PC-3 (cell line): ENCODE data around the gene KCNN4.

Experiments used
- EZH2 ChIP-seq: fragments of 300-600 bp; sonication (generic); IDR thresholded peaks from one replicate; pipeline ENCODE4 v1.6.1; 2017; ENCODE audit warnings: antibody characterized with exemption, mild to moderate bottlenecking, low read length; ENCODE audit not compliant: unreplicated experiment
- EZH2phosphoT487 ChIP-seq: fragments of 300-600 bp; sonication (generic); IDR thresholded peaks from 2 replicates; pipeline ENCODE4 v1.6.1; 2018; ENCODE audit warnings: mild to moderate bottlenecking, antibody characterized with exemption, low read length, borderline replicate concordance
- TF ChIP-seq, protein P1 (sequence below): fragments of 300-600 bp; sonication (generic); conservative IDR thresholded peaks from 2 replicates; pipeline ENCODE4 v1.5.1; 2017; ENCODE audit warnings: antibody characterized with exemption, low read depth, mild to moderate bottlenecking, low read length

DNA sequence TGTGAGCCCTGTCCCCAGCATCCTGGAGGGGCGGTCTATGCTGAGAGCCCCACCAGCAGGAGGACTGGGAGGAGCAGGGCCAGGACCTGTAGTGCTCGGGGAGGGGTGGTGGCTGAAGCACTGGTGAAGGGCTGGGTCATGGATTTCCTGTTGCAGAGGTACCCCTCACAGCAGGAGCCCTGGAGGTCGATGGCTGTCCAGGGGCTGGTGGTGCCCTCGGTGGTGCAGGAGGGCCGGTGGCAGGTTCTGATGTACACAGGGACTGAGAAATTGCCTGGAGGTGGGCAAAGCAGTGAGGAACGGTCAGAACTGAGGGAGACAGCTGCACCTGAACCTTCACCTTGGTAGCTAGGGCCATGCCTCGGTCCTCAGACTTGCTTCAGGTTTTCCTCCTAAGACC, 16.8 kb upstream of the KCNN4 start:
- TF ChIP-seq, protein P1, sequence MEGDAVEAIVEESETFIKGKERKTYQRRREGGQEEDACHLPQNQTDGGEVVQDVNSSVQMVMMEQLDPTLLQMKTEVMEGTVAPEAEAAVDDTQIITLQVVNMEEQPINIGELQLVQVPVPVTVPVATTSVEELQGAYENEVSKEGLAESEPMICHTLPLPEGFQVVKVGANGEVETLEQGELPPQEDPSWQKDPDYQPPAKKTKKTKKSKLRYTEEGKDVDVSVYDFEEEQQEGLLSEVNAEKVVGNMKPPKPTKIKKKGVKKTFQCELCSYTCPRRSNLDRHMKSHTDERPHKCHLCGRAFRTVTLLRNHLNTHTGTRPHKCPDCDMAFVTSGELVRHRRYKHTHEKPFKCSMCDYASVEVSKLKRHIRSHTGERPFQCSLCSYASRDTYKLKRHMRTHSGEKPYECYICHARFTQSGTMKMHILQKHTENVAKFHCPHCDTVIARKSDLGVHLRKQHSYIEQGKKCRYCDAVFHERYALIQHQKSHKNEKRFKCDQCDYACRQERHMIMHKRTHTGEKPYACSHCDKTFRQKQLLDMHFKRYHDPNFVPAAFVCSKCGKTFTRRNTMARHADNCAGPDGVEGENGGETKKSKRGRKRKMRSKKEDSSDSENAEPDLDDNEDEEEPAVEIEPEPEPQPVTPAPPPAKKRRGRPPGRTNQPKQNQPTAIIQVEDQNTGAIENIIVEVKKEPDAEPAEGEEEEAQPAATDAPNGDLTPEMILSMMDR = no peak
- TF ChIP-seq EZH2phosphoT487 (no peak), EZH2 (no peak)
